ENCODE data around the gene NDUFAF3. TPM values are rescaled to one million over a fixed set of nuclear protein-coding genes. Genes with fewer than 3 reads are reported as not detected.
A peak's percentile ranks its signal among the peaks of the same experiment; 100 is the strongest.

Gene NDUFAF3
- total and polyA plus RNA-seq, 2 of the 4 experiments (the other 2 are of a cell fraction), result 26.5 to 112 TPM

GRCh38 chr3:49027634-49028033, 5.7 kb downstream of the NDUFAF3 start:
- H3K9me1 ChIP-seq (ENCODE audit: insufficient read depth, low read length), result peaks cover 32% of the 10 kb centered on the region
- H2AK9ac ChIP-seq (replicated peaks; ENCODE audit: low read depth, low read length, poor library complexity), result peak overlapping the region; percentile 11
- H2BK5ac ChIP-seq (ENCODE audit: low read depth, low read length, poor library complexity, severe bottlenecking), result no peak overlapping the region
- dilution Hi-C loops (cut with HindIII; ENCODE audit: low sequenced_read_pairs, unreplicated experiment) (no loop called here), in situ Hi-C loops (cut with MboI; ENCODE audit: low sequenced_read_pairs) (no loop called here), intact Hi-C loops (cut with micrococcal nuclease) (no loop called here)
- no peaks in the 10 kb centered on the region for H3K9me3 ChIP-seq (ENCODE audit: control insufficient read depth, insufficient read depth, low read length)
- no peak overlapping the region for H2AFZ ChIP-seq (replicated peaks; ENCODE audit: low read length, poor library complexity)
- no peak overlapping the region for H3K4me3 ChIP-seq (ENCODE audit: insufficient read depth, low read depth, low read length)
- H3K79me1 ChIP-seq (ENCODE audit: low read depth in 1 of 2, low read length in 2 of 2), result peaks cover 33 to 69% of the 10 kb centered on the region in 2 experiments
- H3K9ac ChIP-seq (ENCODE audit: low read depth, low read length), result no peak overlapping the region
- H4K5ac ChIP-seq (ENCODE audit: low read depth, low read length), result no peak overlapping the region
- peak overlapping the region in 1 of 2 experiments; percentile 6; a peak in 1 of 4 replicates for H4K8ac ChIP-seq (ENCODE audit: low read depth in 2 of 2, low read length in 2 of 2)
- peaks cover 5% of the 10 kb centered on the region for H3K4me1 ChIP-seq (ENCODE audit: control insufficient read depth, insufficient read depth, low read length)
- ChIA-PET CTCF (no interaction called here), POLR2A (ENCODE audit: unreplicated experiment) (no interaction called here)
- no peak overlapping the region for H3K14ac ChIP-seq (replicated peaks; ENCODE audit: low read depth, low read length)
- H3K4me2 ChIP-seq (ENCODE audit: low read depth, low read length), result no peak overlapping the region
- H3K23ac ChIP-seq (ENCODE audit: low read depth, low read length), result 0 out of 2 replicates have a peak overlapping the region, but pooled peaks have one; percentile 20
- no peak overlapping the region for H2BK20ac ChIP-seq (ENCODE audit: low read depth, low read length)
- no peak overlapping the region for H4K91ac ChIP-seq (ENCODE audit: insufficient read depth, low read depth, low read length)
- no TSS peak for BruUV-seq (replicated peaks)
- H2BK15ac ChIP-seq (ENCODE audit: low read depth, low read length), result no peak overlapping the region
- ATAC-seq (ENCODE audit: low read depth) (no peak), DNase-seq (no peak)
- H3K18ac ChIP-seq (ENCODE audit: low read depth, low read length), result no peak overlapping the region
- peak overlapping the region; percentile 12 for H2AK5ac ChIP-seq (ENCODE audit: low read depth, low read length)
- H2BK120ac ChIP-seq (ENCODE audit: low read depth, low read length), result no peak overlapping the region
- no peak overlapping the region for H3K56ac ChIP-seq (ENCODE audit: extremely low read depth, insufficient read depth, low read length)
- H3K27ac ChIP-seq (ENCODE audit: insufficient read depth, low read length), result no peak overlapping the region
- peaks cover 59% of the 10 kb centered on the region for H3K36me3 ChIP-seq (ENCODE audit: control insufficient read depth, insufficient read depth, low read length)
- peaks cover 16% of the 10 kb centered on the region for H4K20me1 ChIP-seq (ENCODE audit: insufficient read depth, low read length)
- TF ChIP-seq CEBPB (IDR thresholded peaks at IDR 0.05; ENCODE audit: low read depth, low read length) (no peak), USF2 (IDR thresholded peaks at IDR 0.05; ENCODE audit: low read depth, low read length) (no peak), NFE2L2 (IDR thresholded peaks at IDR 0.05; ENCODE audit: low read depth, low read length) (no peak), RCOR1 (IDR thresholded peaks at IDR 0.05; ENCODE audit: insufficient replicate concordance, low read length) (no peak), MAFK (IDR thresholded peaks at IDR 0.05; ENCODE audit: low read depth, low read length) (no peak), POLR2A (IDR thresholded peaks at IDR 0.05; ENCODE audit: low read depth, low read length) (no peak), MAZ (IDR thresholded peaks at IDR 0.05; ENCODE audit: borderline replicate concordance, low read depth, low read length) (no peak), SMC3 (IDR thresholded peaks at IDR 0.05; ENCODE audit: low read depth, low read length) (no peak), RFX5 (IDR thresholded peaks at IDR 0.05; ENCODE audit: low read depth, low read length) (no peak), CHD1 (IDR thresholded peaks at IDR 0.05; ENCODE audit: low read depth, low read length) (no peak), FOS (IDR thresholded peaks at IDR 0.05; ENCODE audit: low read depth, low read length) (no peak), BHLHE40 (IDR thresholded peaks at IDR 0.05; ENCODE audit: low read depth, low read length) (no peak), CTCF (conservative IDR thresholded peaks at IDR 0.05; ENCODE audit: low read depth, low read length) (no peak), RAD21 (IDR thresholded peaks at IDR 0.05; ENCODE audit: low read length) (no peak), ELK1 (IDR thresholded peaks at IDR 0.05; ENCODE audit: borderline replicate concordance, low read depth, low read length) (no peak), MXI1 (IDR thresholded peaks at IDR 0.05; ENCODE audit: borderline replicate concordance, low read depth, low read length) (no peak)
- no peak overlapping the region for H3K4ac ChIP-seq (ENCODE audit: low read depth, low read length)
- H3K27me3 ChIP-seq (ENCODE audit: control insufficient read depth, insufficient read depth, low read length), result no peaks in the 10 kb centered on the region
- 100% methylated on average over 3 of the region's 9 CpGs; no CpG with 5 or more reads in 1 of the 2 experiments for WGBS, 2 experiments (ENCODE audit: extremely low coverage in 2 of 2, insufficient read length in 1 of 2)

Measured in IMR-90 (cell line).